GM13977 (cell line): ENCODE data around the gene DRC7.

Source experiments
- DNase-seq: peaks from one replicate; pipeline ENCODE4 v3.0.0; 2012; ENCODE audit warnings: low spot score
- CTCF ChIP-seq: IDR thresholded peaks from 2 replicates; pipeline ENCODE4 v1.5.1; 2012; ENCODE audit warnings: mild to moderate bottlenecking, control low read depth; ENCODE audit not compliant: insufficient read depth; ENCODE audit errors: extremely low read depth, missing control alignments
- in situ Hi-C: fragments of 300-500 bp; cut with MboI; formaldehyde crosslinking; loops from one replicate; pipeline ENCODE4 v1.12.0; 2022; ENCODE audit warnings: low sequenced_read_pairs, low pct_unique_long_range_greater_than_20kb, mixed read lengths, inconsistent platforms; ENCODE audit not compliant: unreplicated experiment

Gene DRC7

GRCh38 chr16:57666353-57667047, 28.1 kb upstream of the DRC7 start:
- in situ Hi-C loops, result no loop called here
- no peak for TF ChIP-seq CTCF
- DNase-seq, result no peak

- no peak for DNase-seq
- in situ Hi-C loops, result no loop called here
- no peak for TF ChIP-seq CTCF
These were observed 27.5 kb upstream of the DRC7 start for GRCh38 chr16:57667048-57667525.

GRCh38 chr16:57667526-57668262, 26.9 kb upstream of the DRC7 start:
- in situ Hi-C loops, result no loop called here
- peak; percentile 32 for TF ChIP-seq CTCF
- no peak for DNase-seq

GRCh38 chr16:57668263-57668571, 26.4 kb upstream of the DRC7 start, which contains the start of gene ADGRG3:
Gene ADGRG3, plus strand, starts transcription at chr16:57668306. Its CDS starts 42 bp downstream, at chr16:57668348.
- no peak for TF ChIP-seq CTCF
- in situ Hi-C loops, result no loop called here
- DNase-seq, result no peak

- in situ Hi-C loops, result no loop called here
- no peak for DNase-seq
- no peak for TF ChIP-seq CTCF
These were observed 25.8 kb upstream of the DRC7 start for GRCh38 chr16:57668630-57669475.

GRCh38 chr16:57669476-57670162, 25.0 kb upstream of the DRC7 start:
- in situ Hi-C loops, result no loop called here
- DNase-seq, result no peak
- TF ChIP-seq CTCF, result no peak
